Measurements from ENCODE around the gene GSTT4. TPM values are rescaled to one million over a fixed set of nuclear protein-coding genes. Genes with fewer than 3 reads are reported as not detected.

The GSTT4 gene
- total RNA-seq, 2 experiments from 2014 or later, result not detected

DNA sequence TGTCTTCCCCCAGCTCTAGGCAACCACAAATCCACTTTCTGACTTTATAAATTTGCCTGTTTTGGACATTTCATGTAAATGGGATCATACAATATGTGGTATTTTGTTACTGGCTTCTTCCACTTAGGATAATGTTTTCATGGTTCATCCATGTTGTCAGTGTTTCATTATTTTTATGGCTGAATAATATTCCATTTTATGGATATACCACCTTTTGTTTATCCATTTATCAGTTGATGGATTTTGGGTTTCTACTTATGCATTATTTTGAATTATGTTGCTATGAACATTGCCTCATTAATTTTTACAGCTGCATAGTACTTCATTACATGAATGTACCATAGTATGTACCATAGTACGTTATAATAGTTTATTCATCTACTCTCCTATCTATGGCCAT is 10.9 kb upstream of the GSTT4 start:
- no peak overlapping the region for H2AFZ ChIP-seq (ENCODE audit: low read length)
- H3K4me2 ChIP-seq (ENCODE audit: low read length), result no peak overlapping the region
- no peaks in the 10 kb centered on the region for H3K9me2 ChIP-seq (ENCODE audit: insufficient read depth, low read length)
- intact Hi-C loops (cut with micrococcal nuclease; ENCODE audit: unreplicated experiment), result no loop called here
- no peak for TF ChIP-seq CTCF (conservative IDR thresholded peaks at IDR 0.05; ENCODE audit: low read length)
- no peak for TF ChIP-seq EZH2phosphoT487 (IDR thresholded peaks at IDR 0.05; ENCODE audit: borderline replicate concordance, low read depth, low read length)
- no peaks in the 10 kb centered on the region for H4K20me1 ChIP-seq (ENCODE audit: insufficient read depth, low read length)
- no peak for DNase-seq (ENCODE audit: low spot score)
- POLR2A ChIA-PET, result interaction anchor here (0.6 kb wide), 2 partner anchors 38 to 979 kb away, joined by 3 to 5 read pairs; no protein-coding TSS in a partner anchor
- H3K4me1 ChIP-seq (ENCODE audit: insufficient read depth, low read length, poor library complexity, severe bottlenecking), result peaks cover 8% of the 10 kb centered on the region
- H3K4me3 ChIP-seq (ENCODE audit: low read depth, low read length, poor library complexity, severe bottlenecking), result no peak overlapping the region
- CTCF ChIA-PET (ENCODE audit: unreplicated experiment), result no interaction called here
- H3K27ac ChIP-seq (ENCODE audit: low read depth, low read length, poor library complexity, severe bottlenecking), result no peak overlapping the region
- peaks cover 16% of the 10 kb centered on the region for H3K36me3 ChIP-seq (ENCODE audit: insufficient read depth, low read length)
- H3K9me3 ChIP-seq (ENCODE audit: low read length), result 0 out of 2 replicates have a peak, but pooled peaks cover 8% of the 10 kb centered on the region
- H3K79me2 ChIP-seq (ENCODE audit: insufficient read depth, low read depth, low read length), result peaks cover 47% of the 10 kb centered on the region
- BruUV-seq (replicated peaks), result no TSS peak

DNA sequence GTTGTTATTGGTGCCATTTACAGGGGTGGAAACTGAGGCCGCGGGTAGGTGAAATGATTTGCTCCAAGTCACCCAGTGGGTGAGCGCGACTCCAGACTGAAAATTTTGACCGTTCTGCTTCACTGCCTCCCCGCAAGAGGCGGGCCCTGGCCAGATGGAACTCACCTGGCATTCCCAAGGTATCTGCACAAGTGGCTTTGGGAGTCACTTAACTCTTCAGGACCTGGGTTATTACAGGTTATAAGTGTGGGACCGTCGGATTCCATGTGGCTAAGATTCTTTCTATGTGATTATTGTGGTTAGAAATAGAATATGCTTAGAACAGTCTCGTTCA is 6.4 kb upstream of the GSTT4 start:
- TF ChIP-seq EZH2phosphoT487 (IDR thresholded peaks at IDR 0.05; ENCODE audit: borderline replicate concordance, low read depth, low read length), result no peak
- TF ChIP-seq CTCF (conservative IDR thresholded peaks at IDR 0.05; ENCODE audit: low read length), result no peak
- Histone ChIP-seq H4K20me1 (ENCODE audit: insufficient read depth, low read length) (no peaks in the 10 kb centered on the region), H3K79me2 (ENCODE audit: insufficient read depth, low read depth, low read length) (peaks cover 20% of the 10 kb centered on the region), H3K27ac (ENCODE audit: low read depth, low read length, poor library complexity, severe bottlenecking) (peak overlapping the region; percentile 47), H3K9me3 (ENCODE audit: low read length) (peaks cover 18% of the 10 kb centered on the region; the same call in 1 of the 2 replicates), H3K4me3 (ENCODE audit: low read depth, low read length, poor library complexity, severe bottlenecking) (peak overlapping the region; percentile 90), H2AFZ (ENCODE audit: low read length) (peak overlapping the region; percentile 67), H3K4me1 (ENCODE audit: insufficient read depth, low read length, poor library complexity, severe bottlenecking) (peaks cover 14% of the 10 kb centered on the region), H3K36me3 (ENCODE audit: insufficient read depth, low read length) (peaks cover 10% of the 10 kb centered on the region), H3K4me2 (ENCODE audit: low read length) (peak overlapping the region; percentile 87), H3K9me2 (ENCODE audit: insufficient read depth, low read length) (no peaks in the 10 kb centered on the region)
- no TSS peak for BruUV-seq (replicated peaks)
- POLR2A ChIA-PET, result interaction anchor here (0.6 kb wide), 1 partner anchor 496 kb away, joined by 3 read pairs; no protein-coding TSS in a partner anchor
- CTCF ChIA-PET (ENCODE audit: unreplicated experiment), result no interaction called here
- intact Hi-C loops (cut with micrococcal nuclease; ENCODE audit: unreplicated experiment), result loop anchor here (5.0 kb wide), 1 partner anchor 56 kb away; no protein-coding TSS in a partner anchor
- DNase-seq (ENCODE audit: low spot score), result no peak

DNA sequence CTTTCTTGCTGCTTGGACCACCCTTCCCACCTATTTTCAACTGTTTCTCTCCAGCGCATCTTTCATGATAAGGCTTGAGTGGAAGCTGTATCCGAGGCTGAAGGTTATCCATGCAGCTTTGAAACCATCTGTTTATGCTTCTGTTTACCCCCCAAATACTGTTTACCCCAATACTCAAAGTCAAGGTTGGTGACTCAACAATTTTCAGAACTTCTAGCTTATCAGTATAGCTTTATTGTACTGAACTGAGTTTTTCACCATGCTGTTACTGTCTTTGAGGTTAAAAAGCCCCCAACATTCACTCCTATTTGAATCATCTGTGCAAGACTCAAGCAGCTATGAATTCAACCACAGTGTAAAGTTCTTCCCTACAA is 4.8 kb upstream of the GSTT4 start:
- peak overlapping the region; percentile 56; the same call in 1 of the 2 replicates for H2AFZ ChIP-seq (ENCODE audit: low read length)
- no TSS peak for BruUV-seq (replicated peaks)
- TF ChIP-seq CTCF (conservative IDR thresholded peaks at IDR 0.05; ENCODE audit: low read length), result no peak
- no peak for TF ChIP-seq EZH2phosphoT487 (IDR thresholded peaks at IDR 0.05; ENCODE audit: borderline replicate concordance, low read depth, low read length)
- ChIA-PET CTCF (ENCODE audit: unreplicated experiment) (interaction anchor here (0.5 kb wide), 1 partner anchor 236 kb away, joined by 3 read pairs; no protein-coding TSS in a partner anchor), POLR2A (interaction anchor here (0.6 to 0.9 kb wide), 2 partner anchors 147 to 522 kb away, joined by 3 read pairs; no protein-coding TSS in a partner anchor)
- H3K4me1 ChIP-seq (ENCODE audit: insufficient read depth, low read length, poor library complexity, severe bottlenecking), result peaks cover 14% of the 10 kb centered on the region
- H3K9me3 ChIP-seq (ENCODE audit: low read length), result peaks cover 9% of the 10 kb centered on the region; the same call in 1 of the 2 replicates
- no peaks in the 10 kb centered on the region for H3K9me2 ChIP-seq (ENCODE audit: insufficient read depth, low read length)
- no peak overlapping the region for H3K4me2 ChIP-seq (ENCODE audit: low read length)
- no peaks in the 10 kb centered on the region for H4K20me1 ChIP-seq (ENCODE audit: insufficient read depth, low read length)
- H3K4me3 ChIP-seq (ENCODE audit: low read depth, low read length, poor library complexity, severe bottlenecking), result no peak overlapping the region
- H3K27ac ChIP-seq (ENCODE audit: low read depth, low read length, poor library complexity, severe bottlenecking), result no peak overlapping the region
- peaks cover 4% of the 10 kb centered on the region; the same call in 1 of the 2 replicates for H3K36me3 ChIP-seq (ENCODE audit: insufficient read depth, low read length)
- no peak for DNase-seq (ENCODE audit: low spot score)
- peaks cover 20% of the 10 kb centered on the region for H3K79me2 ChIP-seq (ENCODE audit: insufficient read depth, low read depth, low read length)
- intact Hi-C loops (cut with micrococcal nuclease; ENCODE audit: unreplicated experiment), result loop anchor here (5.0 kb wide), 1 partner anchor 57 kb away; no protein-coding TSS in a partner anchor

All from OCI-LY7 (cell line).